ENCODE results near the gene IGSF1. TPM values are rescaled to one million over a fixed set of nuclear protein-coding genes. Genes with fewer than 3 reads are reported as not detected.

The IGSF1 gene
- total RNA-seq, 1 donor from 2014 or later = 0.09 TPM

DNA sequence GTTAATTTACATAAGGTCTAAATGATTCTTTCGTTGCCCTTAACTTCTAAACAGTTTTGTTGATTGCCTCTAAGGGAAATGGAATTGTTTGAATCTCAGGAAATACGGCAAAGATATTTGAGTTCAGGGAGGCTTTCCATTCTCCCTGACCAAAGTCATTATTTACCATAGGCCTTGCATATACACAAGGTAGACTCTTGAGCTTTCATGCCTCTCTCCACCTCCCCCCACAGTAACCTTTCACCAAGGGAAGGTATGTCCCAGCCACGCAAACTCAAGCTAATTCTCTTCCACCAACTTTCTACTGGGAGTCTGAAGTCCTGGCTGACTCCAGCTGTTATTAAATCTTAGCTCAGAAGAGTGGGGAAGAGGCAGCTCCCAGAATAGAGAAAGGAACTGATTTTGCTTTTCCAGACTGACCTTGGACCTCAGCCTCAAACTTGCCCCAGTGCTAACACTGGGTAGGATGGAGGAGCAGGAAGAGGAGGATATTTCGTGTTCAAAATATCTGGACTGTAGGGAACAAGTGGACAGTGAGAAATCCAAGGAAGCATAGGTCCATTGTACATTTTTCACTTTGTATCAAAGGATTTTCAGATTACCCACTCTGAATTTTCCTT is 1.4 kb downstream of the IGSF1 start:
- no peaks in the 10 kb centered on the region for H3K27me3 ChIP-seq (ENCODE audit: low read depth)

DNA sequence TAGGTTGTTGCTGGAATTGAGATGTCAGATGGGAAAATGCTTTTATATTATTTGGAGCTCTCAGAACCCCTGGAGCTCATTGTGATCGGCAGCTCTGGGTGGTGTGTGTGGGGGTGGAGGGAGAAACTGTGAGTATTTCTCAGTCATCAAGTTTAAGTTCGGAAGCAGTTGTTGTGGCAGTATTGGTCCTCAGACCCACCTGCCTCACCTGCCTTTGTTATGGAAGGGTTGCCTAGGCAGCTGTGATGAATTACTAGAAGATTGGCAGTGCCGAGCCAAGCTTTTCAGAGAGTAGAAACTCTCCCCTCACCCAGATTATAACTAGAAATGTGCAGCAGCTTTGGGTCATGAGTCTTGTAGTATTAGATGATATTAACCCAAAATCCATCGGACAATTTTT is 9.5 kb downstream of the IGSF1 start:
- Histone ChIP-seq H3K9me3 (no peaks in the 10 kb centered on the region), H3K4me3 (no peak overlapping the region), H3K4me1 (no peaks in the 10 kb centered on the region), H3K36me3 (no peaks in the 10 kb centered on the region), H3K27ac (no peak overlapping the region), H3K27me3 (ENCODE audit: low read depth) (no peaks in the 10 kb centered on the region)
- ATAC-seq = no peak
- intact Hi-C loops (cut with DNase I) = no loop called here
- TF ChIP-seq, protein P1, sequence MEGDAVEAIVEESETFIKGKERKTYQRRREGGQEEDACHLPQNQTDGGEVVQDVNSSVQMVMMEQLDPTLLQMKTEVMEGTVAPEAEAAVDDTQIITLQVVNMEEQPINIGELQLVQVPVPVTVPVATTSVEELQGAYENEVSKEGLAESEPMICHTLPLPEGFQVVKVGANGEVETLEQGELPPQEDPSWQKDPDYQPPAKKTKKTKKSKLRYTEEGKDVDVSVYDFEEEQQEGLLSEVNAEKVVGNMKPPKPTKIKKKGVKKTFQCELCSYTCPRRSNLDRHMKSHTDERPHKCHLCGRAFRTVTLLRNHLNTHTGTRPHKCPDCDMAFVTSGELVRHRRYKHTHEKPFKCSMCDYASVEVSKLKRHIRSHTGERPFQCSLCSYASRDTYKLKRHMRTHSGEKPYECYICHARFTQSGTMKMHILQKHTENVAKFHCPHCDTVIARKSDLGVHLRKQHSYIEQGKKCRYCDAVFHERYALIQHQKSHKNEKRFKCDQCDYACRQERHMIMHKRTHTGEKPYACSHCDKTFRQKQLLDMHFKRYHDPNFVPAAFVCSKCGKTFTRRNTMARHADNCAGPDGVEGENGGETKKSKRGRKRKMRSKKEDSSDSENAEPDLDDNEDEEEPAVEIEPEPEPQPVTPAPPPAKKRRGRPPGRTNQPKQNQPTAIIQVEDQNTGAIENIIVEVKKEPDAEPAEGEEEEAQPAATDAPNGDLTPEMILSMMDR (IDR thresholded peaks at IDR 0.05) = no peak
- no peak for DNase-seq

More for the DNA sequence above, 1.4 kb downstream of the IGSF1 start:
- intact Hi-C loops (cut with DNase I) = no loop called here
- no peaks in the 10 kb centered on the region for H3K9me3 ChIP-seq
- H3K36me3 ChIP-seq = no peaks in the 10 kb centered on the region
- H3K4me1 ChIP-seq = no peaks in the 10 kb centered on the region
- DNase-seq = no peak
- ATAC-seq = no peak
- H3K27ac ChIP-seq = no peak overlapping the region
- no peak overlapping the region for H3K4me3 ChIP-seq
- TF ChIP-seq, protein P1 (IDR thresholded peaks at IDR 0.05) = no peak

- TF ChIP-seq, protein P1 (IDR thresholded peaks at IDR 0.05) = no peak
- no peaks in the 10 kb centered on the region for H3K4me1 ChIP-seq
- no peaks in the 10 kb centered on the region for H3K9me3 ChIP-seq
- H3K4me3 ChIP-seq = no peak overlapping the region
- DNase-seq (no peak), ATAC-seq (no peak)
- no peaks in the 10 kb centered on the region for H3K27me3 ChIP-seq (ENCODE audit: low read depth)
- intact Hi-C loops (cut with DNase I) = no loop called here
- H3K27ac ChIP-seq = no peak overlapping the region
- no peaks in the 10 kb centered on the region for H3K36me3 ChIP-seq
Measured at GRCh38 chrX:131279197-131279596, 9.9 kb downstream of the IGSF1 start.

- ATAC-seq (no peak), DNase-seq (no peak)
- TF ChIP-seq, protein P1 (IDR thresholded peaks at IDR 0.05) = no peak
- Histone ChIP-seq H3K36me3 (no peaks in the 10 kb centered on the region), H3K9me3 (no peaks in the 10 kb centered on the region), H3K4me3 (no peak overlapping the region), H3K27ac (no peak overlapping the region), H3K4me1 (no peaks in the 10 kb centered on the region), H3K27me3 (ENCODE audit: low read depth) (no peaks in the 10 kb centered on the region)
- intact Hi-C loops (cut with DNase I) = no loop called here
Measured at GRCh38 chrX:131277543-131278136, 11.5 kb downstream of the IGSF1 start.

DNA sequence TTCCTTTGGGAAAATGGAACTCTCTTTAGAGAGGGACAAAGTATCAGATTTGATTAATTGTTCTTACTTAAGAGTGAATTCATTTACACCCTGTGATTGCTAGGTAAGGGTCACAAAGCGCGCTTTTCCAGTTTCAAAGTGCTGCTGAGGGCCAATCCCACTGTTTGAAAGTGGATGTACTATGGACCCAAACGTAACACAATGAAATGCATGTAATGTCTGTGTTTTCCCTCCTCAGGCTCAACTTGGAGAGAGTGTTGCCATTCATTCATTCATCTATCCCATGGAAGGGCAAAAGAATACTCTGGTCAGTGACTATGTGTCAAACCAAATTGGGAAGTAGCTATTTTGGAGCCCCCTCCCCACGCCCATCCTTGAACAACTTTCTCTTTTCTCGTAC is 16.1 kb downstream of the IGSF1 start:
- Histone ChIP-seq H3K27me3 (ENCODE audit: low read depth) (no peaks in the 10 kb centered on the region), H3K4me1 (no peaks in the 10 kb centered on the region), H3K9me3 (no peaks in the 10 kb centered on the region), H3K4me3 (no peak overlapping the region), H3K36me3 (no peaks in the 10 kb centered on the region), H3K27ac (no peak overlapping the region)
- DNase-seq = no peak
- ATAC-seq = no peak
- TF ChIP-seq, protein P1 (IDR thresholded peaks at IDR 0.05) = no peak
- intact Hi-C loops (cut with DNase I) = no loop called here
